ENCODE data around the gene C17orf107.

Gene C17orf107

GRCh38 chr17:4937553-4937952 is 38.2 kb downstream of the C17orf107 start:
- DNase-seq (ENCODE audit: low spot score) = no peak

- no peak for DNase-seq (ENCODE audit: low spot score)
Measured at GRCh38 chr17:4938069-4938491, 38.7 kb downstream of the C17orf107 start.

- DNase-seq (ENCODE audit: low spot score) = no peak
Measured at GRCh38 chr17:4938688-4939545, 39.6 kb downstream of the C17orf107 start.

GRCh38 chr17:4939546-4939795 is 40.1 kb downstream of the C17orf107 start:
- no peak for DNase-seq (ENCODE audit: low spot score)

- DNase-seq (ENCODE audit: low spot score) = peak; percentile 99
Measured at GRCh38 chr17:4939796-4940554, 40.6 kb downstream of the C17orf107 start, which contains the start of the genes RNF167 and SLC25A11. RNF167 (plus strand) TSS chr17:4940268; CDS start chr17:4940910, 642 bp downstream. SLC25A11 (minus strand) TSS chr17:4940046; CDS start chr17:4939910, 136 bp downstream.

- DNase-seq (ENCODE audit: low spot score) = peak; percentile 77
Measured at GRCh38 chr17:4940555-4941318, 41.4 kb downstream of the C17orf107 start.

GRCh38 chr17:4941319-4941610 is 41.9 kb downstream of the C17orf107 start:
- no peak for DNase-seq (ENCODE audit: low spot score)

GRCh38 chr17:4942760-4943508 is 43.6 kb downstream of the C17orf107 start:
- DNase-seq (ENCODE audit: low spot score) = no peak

GRCh38 chr17:4944163-4944553 is 44.8 kb downstream of the C17orf107 start:
- DNase-seq (ENCODE audit: low spot score) = no peak

- DNase-seq (ENCODE audit: low spot score) = no peak
Measured at GRCh38 chr17:4944554-4945175, 45.3 kb downstream of the C17orf107 start.

GRCh38 chr17:4945176-4945943 is 46.0 kb downstream of the C17orf107 start:
- peak; percentile 91 for DNase-seq (ENCODE audit: low spot score)

GRCh38 chr17:4945944-4946280 is 46.6 kb downstream of the C17orf107 start:
- no peak for DNase-seq (ENCODE audit: low spot score)

GRCh38 chr17:4946312-4946976 is 47.1 kb downstream of the C17orf107 start:
- no peak for DNase-seq (ENCODE audit: low spot score)

GRCh38 chr17:4947010-4947410 is 47.7 kb downstream of the C17orf107 start:
- DNase-seq (ENCODE audit: low spot score) = no peak

GRCh38 chr17:4947411-4948165 is 48.3 kb downstream of the C17orf107 start:
- DNase-seq (ENCODE audit: low spot score) = peak; percentile 54

GRCh38 chr17:4948166-4948930 is 49.0 kb downstream of the C17orf107 start, which contains the start of gene PFN1:
PFN1 (minus strand) TSS chr17:4948530; CDS start chr17:4948394, 136 bp downstream.
- DNase-seq (ENCODE audit: low spot score) = peak; percentile 93

- peak; percentile 96 for DNase-seq (ENCODE audit: low spot score)
Measured at GRCh38 chr17:4948931-4949320, 49.6 kb downstream of the C17orf107 start.

GRCh38 chr17:4949321-4950074 is 50.2 kb downstream of the C17orf107 start:
- peak; percentile 76 for DNase-seq (ENCODE audit: low spot score)

Data from AG20443 (cell line).